ENCODE results near the gene ZNF549. TPM values are rescaled to one million over a fixed set of nuclear protein-coding genes. Genes with fewer than 3 reads are reported as not detected.

Gene ZNF549
- total RNA-seq, 2 experiments from 2014 or later: 4.4 TPM

DNA sequence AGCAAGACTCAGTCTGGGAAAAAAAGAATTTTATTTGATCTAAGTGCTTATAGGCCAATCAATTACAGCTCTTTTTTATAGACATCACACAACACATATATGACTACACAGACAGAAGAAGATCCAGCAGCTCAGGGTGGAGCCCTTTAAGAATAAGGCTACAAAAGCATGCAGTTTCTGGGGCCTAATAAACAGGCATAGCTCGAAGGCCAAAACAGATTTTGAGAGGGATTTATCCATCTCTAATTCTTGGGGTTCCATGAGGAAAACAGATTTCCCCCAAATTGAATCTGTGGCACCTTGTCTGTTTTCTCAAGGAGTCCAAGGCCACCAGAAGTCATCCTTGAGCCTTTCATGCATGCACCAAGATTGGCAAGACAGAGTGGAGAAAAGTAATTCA is 36.4 kb downstream of the ZNF549 start:
- CTCF ChIA-PET: no interaction called here
- POLR2A ChIA-PET: no interaction called here

DNA sequence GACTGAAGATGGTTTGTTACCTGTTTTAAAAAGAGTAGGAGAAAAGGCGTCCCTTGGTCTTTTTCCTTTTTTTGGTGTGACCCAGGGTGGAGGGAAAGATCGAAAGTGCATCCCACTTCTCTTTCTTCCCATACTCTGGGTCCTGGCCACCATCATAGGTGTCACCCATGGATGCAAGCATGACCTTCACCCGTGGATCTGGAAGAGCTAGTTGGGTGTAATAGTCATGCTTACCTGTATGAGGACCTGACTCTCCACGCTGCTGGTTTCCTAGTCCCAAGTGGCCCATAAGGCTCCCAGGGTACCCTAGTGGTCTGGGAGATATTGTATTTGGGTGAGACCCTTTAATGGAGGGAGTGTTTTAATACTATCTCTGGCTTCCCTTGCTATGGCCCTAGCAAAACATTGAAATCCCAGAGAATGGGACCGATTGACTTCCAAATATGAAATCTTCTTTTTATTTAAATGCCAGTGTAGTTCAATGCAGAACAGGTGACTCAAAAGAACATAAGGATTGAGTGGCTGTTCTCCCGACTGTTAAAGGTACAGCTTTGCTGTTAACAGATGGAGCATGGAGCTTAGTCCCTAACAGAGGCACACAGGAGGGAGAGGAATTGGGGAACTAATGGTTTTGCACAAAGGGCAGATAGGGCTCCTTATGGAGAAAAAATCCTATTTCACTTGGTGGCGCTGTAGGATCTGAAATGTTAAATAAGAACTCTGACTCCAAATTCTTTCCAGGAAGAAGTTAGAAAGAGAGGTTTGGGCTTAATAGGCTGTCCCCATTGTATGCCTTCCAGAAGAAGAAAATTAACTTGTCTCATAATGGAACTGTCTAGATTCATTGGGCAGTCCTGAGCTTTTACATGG is 39.5 kb downstream of the ZNF549 start:
- ChIA-PET POLR2A (no interaction called here), CTCF (no interaction called here)

DNA sequence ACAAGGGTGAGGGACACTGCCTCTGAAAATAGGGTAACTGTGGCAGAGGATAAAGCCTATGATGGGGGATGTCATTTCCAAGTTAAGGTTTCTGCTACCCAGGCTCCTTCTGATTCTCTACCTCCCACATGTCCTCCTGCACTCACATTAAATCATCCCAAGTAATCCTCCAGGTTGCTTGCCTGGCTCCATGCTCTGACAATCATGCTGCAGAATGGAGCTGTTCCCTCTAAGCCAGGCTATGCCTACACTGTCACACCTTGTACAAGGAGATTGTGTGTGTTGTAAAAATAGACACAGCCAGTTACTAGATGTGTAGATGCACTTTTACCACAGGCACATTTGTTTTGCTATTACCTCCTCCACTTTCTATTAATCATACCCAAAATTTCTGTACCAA is 43.6 kb downstream of the ZNF549 start:
- CTCF ChIA-PET: no interaction called here

DNA sequence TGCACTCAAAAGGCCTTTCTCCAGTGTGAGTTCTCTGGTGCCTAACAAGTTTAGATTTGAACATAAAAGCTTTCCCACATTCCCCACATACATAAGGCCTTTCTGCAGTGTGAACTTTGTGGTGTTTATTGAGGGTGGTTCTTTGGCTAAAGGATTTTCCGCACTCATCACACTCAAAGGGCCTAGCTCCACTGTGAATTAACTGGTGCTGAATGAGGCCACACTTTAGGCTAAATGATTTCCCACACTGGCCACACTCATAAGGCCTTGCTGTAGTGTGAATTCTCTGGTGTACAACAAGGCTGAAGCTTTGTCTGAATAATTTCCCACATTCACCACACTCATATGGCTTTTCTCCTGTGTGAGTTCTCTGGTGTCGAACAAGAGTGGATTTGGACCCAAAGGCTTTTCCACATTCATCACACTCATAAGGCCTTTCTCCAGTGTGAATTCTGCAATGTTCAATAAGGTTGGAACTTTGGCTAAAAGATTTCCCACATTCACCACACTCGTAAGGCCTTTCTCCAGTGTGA is 45.3 kb downstream of the ZNF549 start:
- CTCF ChIA-PET: no interaction called here
- POLR2A ChIA-PET: no interaction called here

More for the DNA sequence above, 43.6 kb downstream of the ZNF549 start:
- POLR2A ChIA-PET: no interaction called here

DNA sequence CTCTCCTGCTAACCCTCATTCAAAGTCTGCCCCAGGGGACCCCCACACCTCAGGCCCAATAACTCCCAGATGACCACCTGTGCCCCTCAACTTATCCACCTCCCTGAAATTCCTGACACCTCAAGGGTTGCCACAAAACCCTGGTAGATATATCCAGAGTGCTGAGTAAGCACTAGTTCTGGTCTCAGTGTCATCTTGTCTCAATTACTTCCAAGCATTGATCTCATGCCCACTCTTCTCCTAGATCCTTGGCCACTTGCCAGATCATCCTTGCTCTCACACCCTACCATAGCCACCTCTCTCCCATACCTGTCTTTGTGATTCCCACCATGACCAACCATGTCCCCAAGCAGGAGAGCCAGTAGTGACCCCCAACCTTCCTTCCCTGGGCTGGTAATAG is 49.5 kb downstream of the ZNF549 start:
- ChIA-PET CTCF (no interaction called here), POLR2A (no interaction called here)

DNA sequence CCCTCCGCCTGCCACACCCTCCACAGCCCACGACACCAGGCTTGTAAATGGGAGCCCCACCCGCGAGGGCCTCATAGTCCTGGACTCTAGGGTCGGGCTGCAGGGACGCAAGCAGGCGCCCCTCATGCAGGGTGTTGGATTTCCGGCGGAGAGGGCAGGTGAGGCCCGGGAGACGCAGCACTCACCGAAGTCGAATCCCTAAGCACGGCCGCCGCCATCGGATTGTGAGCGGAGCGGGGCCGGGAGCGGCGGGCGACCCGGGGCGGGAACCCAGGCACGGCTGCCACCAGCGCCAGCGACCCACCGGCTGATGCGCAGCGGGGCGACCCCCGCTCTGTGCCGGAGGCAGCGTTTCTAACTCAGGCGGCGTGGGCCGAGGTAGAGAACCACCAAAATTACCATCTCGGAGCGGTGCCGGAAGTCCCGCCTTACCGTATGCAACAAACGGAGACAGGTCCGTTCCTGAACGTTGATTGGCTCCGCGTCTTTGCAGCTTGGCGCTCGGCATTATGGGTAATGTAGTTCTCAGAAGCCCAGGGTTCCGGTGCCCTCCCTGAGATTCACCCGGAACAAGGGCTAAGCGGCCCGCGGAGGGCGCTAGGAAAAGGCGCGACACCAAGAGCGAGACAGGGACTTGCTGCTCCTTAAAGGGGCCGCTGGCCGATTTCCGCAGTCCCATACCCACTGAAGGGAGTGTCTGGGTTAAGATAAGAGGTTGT is 51.5 kb downstream of the ZNF549 start, which contains the start of gene ZNF416:
Gene ZNF416 (minus strand): TSS at position 425 of the 719 bp plus-strand sequence. CDS start 207 bp downstream, at position 218.
- POLR2A ChIA-PET: no interaction called here
- CTCF ChIA-PET: no interaction called here

DNA sequence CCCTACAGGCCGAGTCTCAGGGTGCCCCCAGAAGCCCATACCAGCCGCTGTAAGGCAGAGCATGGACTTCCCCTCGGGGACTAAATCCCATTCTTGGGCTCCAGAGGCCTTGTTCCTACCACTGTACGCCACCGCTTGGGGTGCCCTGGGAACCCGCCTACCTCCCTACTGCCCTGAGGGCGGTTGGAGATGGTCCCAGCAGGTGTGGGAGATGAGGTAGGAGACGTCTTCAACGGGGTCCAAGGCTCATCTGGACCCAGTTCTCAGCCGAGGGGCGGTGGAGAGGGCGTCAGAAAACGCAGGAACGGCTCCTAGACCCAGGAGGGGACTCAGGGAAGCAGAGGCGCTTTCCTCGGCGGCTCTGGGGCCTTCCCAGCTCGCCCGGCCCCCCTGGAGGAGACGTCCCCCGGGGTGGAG is 56.0 kb downstream of the ZNF549 start:
- POLR2A ChIA-PET: no interaction called here
- CTCF ChIA-PET: no interaction called here

DNA sequence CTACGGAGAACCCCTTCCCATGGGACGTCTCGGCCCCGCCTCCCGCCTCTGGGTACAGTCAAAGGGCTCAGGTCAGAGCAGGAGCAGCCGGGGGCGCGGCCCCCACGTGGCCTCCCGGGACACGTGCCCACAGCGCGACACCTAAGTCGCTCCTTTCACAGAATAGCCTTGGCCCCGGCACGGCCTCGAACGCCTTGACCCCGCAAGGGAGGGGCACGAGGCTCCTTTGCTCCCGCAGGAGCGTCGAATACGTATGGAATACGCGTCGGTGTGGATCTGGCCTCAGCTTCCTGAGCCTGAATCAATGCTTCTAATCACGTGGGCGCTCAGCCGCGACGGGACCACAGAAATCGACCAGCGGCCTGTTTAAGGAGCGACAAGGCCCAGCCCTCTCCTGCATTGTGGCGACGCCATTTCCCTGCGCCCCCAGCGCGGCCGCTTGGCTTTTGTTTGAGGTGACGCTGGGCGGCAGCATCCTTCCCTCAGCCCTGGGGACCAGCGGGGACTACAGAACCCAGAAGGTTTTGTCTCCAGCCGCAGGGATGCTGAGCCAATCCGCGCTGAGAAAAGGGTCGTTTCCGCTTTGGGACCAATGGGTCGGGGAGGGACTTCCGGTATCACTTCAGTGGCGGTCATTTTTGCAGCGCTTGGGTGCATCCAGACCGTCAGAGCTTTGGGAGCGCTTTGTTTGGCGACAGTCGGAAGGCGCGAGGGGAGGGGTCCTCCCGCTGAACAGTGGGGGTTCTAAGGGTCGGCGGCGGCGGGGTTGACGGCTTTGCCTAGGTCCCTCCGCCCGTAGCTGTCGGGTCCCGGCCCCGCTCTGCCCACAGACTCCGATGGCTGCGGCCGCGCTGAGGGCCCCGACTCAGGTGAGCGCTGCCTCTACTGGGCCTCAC is 56.6 kb downstream of the ZNF549 start, which contains the start of gene ZIK1:
Gene ZIK1 (plus strand): TSS at position 625 of the 896 bp plus-strand sequence. CDS start 212 bp downstream, at position 837.
- CTCF ChIA-PET: no interaction called here
- POLR2A ChIA-PET: no interaction called here

DNA sequence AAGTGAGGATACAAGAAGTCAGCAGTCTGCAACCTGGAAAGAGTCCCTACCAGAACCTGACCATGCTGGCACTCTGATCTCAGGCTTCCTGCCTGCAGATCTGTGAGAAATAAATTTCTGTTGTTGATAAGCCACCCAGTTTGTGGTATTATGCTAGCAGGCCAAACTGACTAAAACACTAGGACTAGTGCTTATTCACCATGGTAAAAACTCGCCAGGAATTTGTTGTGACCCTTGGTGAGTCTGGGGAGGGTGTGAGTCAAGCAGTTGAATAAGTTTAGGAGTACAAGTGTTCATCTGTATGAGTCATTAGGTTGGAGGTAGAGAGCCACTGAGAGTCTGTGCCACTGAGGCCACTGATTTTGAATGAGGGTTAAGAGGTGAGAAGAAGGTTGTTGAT is 60.4 kb downstream of the ZNF549 start:
- ChIA-PET CTCF (no interaction called here), POLR2A (no interaction called here)

DNA sequence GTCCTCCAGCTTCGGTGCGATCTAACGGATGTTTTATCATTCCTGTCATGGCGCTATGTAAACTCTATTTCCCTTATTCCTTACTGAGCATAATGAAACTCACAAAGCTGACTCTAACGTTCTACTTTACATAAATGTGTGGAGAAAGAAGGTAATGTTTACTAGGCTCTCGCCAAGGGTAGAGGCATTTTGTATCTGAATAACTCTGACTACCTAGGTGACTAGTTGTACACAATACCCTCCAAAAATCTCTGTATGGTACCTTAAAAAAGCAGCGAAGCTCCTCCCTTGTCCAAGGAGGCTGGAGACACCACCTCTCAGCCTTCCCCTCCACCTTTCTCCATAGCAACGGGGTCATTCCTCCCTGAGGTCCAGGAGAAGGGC is 72.2 kb downstream of the ZNF549 start:
- ChIA-PET CTCF (no interaction called here), POLR2A (no interaction called here)

DNA sequence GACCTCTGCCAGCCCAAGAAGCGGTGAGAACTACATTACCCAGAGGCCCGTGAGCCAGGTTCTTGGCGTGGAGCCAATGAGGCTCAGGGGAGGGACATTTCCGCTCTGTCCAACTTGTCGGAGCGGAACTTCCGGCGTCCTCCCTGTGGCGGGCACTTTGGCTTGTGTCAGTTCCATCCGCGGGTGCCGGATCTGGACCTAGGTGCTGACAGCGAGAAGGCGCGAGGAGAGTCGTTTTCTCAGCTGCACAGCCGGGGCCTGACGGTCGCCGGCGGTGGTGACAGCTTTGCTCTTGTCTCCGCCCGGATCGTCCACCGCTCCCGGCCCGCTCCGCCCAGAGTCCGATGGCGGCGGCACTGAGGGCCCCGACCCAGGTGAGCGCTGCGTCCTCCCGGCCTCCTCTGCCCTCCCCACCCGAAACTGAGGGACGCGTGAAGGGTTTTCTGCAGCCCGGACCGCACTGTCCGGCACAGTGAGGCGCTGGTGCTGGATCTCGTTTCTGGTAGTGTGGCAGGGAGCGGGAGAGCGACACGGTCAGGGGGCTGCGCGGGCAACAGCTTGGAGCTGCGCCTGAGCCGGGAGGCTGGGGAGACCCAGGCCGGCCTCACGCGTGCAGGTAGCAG is 72.7 kb downstream of the ZNF549 start, which contains the start of gene ZNF530:
Gene ZNF530 (plus strand): TSS at position 125 of the 623 bp plus-strand sequence. CDS start 4,461 bp downstream, outside the sequence.
- ChIA-PET POLR2A (no interaction called here), CTCF (no interaction called here)

DNA sequence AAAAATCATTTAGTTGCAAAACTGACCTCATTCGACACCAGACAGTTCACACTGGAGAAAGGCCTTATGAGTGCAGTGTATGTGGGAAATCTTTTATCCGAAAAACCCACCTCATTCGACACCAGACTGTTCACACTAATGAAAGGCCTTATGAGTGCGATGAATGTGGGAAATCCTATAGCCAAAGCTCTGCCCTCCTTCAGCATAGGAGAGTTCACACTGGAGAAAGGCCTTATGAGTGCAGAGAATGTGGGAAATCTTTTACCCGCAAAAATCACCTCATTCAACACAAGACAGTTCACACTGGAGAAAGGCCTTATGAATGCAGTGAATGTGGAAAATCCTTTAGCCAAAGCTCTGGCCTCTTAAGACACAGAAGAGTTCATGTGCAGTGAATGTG is 79.8 kb downstream of the ZNF549 start:
- CTCF ChIA-PET: no interaction called here
- POLR2A ChIA-PET: interaction anchor here (0.7 kb wide), 1 partner anchor 69 kb away, joined by 5 read pairs; no protein-coding TSS in a partner anchor

Other genes starting within 250 kb of the ZNF549 start
- gene ZNF460, start 246.9 kb upstream of the ZNF549 start, total RNA-seq: 10 to 100 TPM; 46.1 to 50.9 TPM
- gene ZNF543, start 206.9 kb upstream of the ZNF549 start, total RNA-seq: 1 to 10 TPM; 7.2 to 7.3 TPM
- gene ZNF304, start 176.1 kb upstream of the ZNF549 start, total RNA-seq: 1 to 10 TPM; 8.9 to 9.7 TPM
- gene TRAPPC2B, start 163.8 kb upstream of the ZNF549 start, total RNA-seq: 1 to 10 TPM; 5.6 to 7.1 TPM
- 1 to 10 TPM; 1.9 to 2.7 TPM for gene ZNF547, start 163.8 kb upstream of the ZNF549 start, total RNA-seq
- 10 to 100 TPM; 11.8 to 13.9 TPM for gene ZNF548, start 137.5 kb upstream of the ZNF549 start, total RNA-seq
- gene ZNF17, start 116.2 kb upstream of the ZNF549 start, total RNA-seq: 10 to 100 TPM in 1 of 2 experiments, 1 to 10 TPM in 1; 9.9 to 10.9 TPM
- gene ZNF749, start 92.0 kb upstream of the ZNF549 start, total RNA-seq: 10 to 100 TPM; 27.5 to 28.6 TPM
- gene VN1R1, start 70.2 kb upstream of the ZNF549 start, total RNA-seq: under 1 TPM; 0.15 to 0.17 TPM
- gene ZNF772, start 49.8 kb upstream of the ZNF549 start, total RNA-seq: 1 to 10 TPM; 5.2 to 6.1 TPM
- gene ZNF419, start 39.6 kb upstream of the ZNF549 start, total RNA-seq: 1 to 10 TPM; 7.3 to 7.5 TPM
- 1 to 10 TPM; 5.0 to 7.0 TPM for gene ZNF773, start 27.4 kb upstream of the ZNF549 start, total RNA-seq
- gene ZNF550, start 32.5 kb downstream of the ZNF549 start, total RNA-seq: 1 to 10 TPM; 8.8 to 10.0 TPM
- gene ZNF416, start 51.6 kb downstream of the ZNF549 start, total RNA-seq: 1 to 10 TPM; 3.4 to 4.0 TPM
- 10 to 100 TPM in 1 of 2 experiments, 1 to 10 TPM in 1; 8.7 to 11.1 TPM for gene ZIK1, start 56.8 kb downstream of the ZNF549 start, total RNA-seq
- 10 to 100 TPM; 10.2 to 10.8 TPM for gene ZNF530, start 72.5 kb downstream of the ZNF549 start, total RNA-seq
- gene ZNF134, start 86.9 kb downstream of the ZNF549 start, total RNA-seq: 10 to 100 TPM; 15.9 to 16.9 TPM
- 1 to 10 TPM; 5.5 to 6.6 TPM for gene ZNF211, start 105.8 kb downstream of the ZNF549 start, total RNA-seq
- not detected for gene ZSCAN4, start 141.6 kb downstream of the ZNF549 start, total RNA-seq
- gene ZNF551, start 154.6 kb downstream of the ZNF549 start, total RNA-seq: 10 to 100 TPM; 12.8 to 13.9 TPM
- 1 to 10 TPM; 5.0 to 5.1 TPM for gene ZNF154, start 181.8 kb downstream of the ZNF549 start, total RNA-seq
- gene ZNF671, start 200.3 kb downstream of the ZNF549 start, total RNA-seq: 1 to 10 TPM; 8.2 to 8.4 TPM
- gene ZNF776, start 219.5 kb downstream of the ZNF549 start, total RNA-seq: 10 to 100 TPM; 10.2 to 10.8 TPM
- gene ZNF586, start 242.3 kb downstream of the ZNF549 start, total RNA-seq: 10 to 100 TPM; 13.6 to 15.4 TPM

All from activated CD8-positive, alpha-beta memory T cell treated with anti-CD3 and anti-CD28 coated beads for 36 hours (primary cell).